Measurements from ENCODE around the gene SYTL3. TPM values are rescaled to one million over a fixed set of nuclear protein-coding genes. Genes with fewer than 3 reads are reported as not detected.

Gene SYTL3
- total RNA-seq, 4 donors from 2014 or later, result 2.4 to 6.4 (median 2.9) TPM

GRCh38 chr6:158756126-158756525 is 106.3 kb downstream of the SYTL3 start:
- H3K27ac ChIP-seq, result no peak overlapping the region
- H3K27me3 ChIP-seq, result no peaks in the 10 kb centered on the region
- H3K36me3 ChIP-seq, result no peaks in the 10 kb centered on the region
- WGBS, 2 donors (ENCODE audit: low coverage in 1 of 2), result 92 to 95% methylated on average over 4 to 9 of the region's 9 CpGs
- DNase-seq, result no peak
- intact Hi-C loops (cut with DNase I; ENCODE audit: low total_unique reads), result no loop called here
- H3K4me3 ChIP-seq, result no peak overlapping the region
- in situ Hi-C loops (cut with MboI; ENCODE audit: low pct_ligation_motif_present in 1 of 4, low pct_unique_long_range_greater_than_20kb in 1 of 4, low sequenced_read_pairs in 3 of 4), result no loop called here
- H3K9me3 ChIP-seq, result no peaks in the 10 kb centered on the region
- TF ChIP-seq EP300 (IDR thresholded peaks at IDR 0.05; ENCODE audit: low read depth) (no peak), CTCF (IDR thresholded peaks at IDR 0.05) (no peak), POLR2AphosphoS5 (IDR thresholded peaks at IDR 0.05) (no peak)
- H3K4me1 ChIP-seq, result peaks cover 0 to 14% (median 7%) of the 10 kb centered on the region in 4 donors

- 88% methylated on average over 21 of the region's 25 CpGs; no CpG with 5 or more reads in 1 of the 2 donors for WGBS, 2 donors (ENCODE audit: low coverage in 1 of 2)
- Histone ChIP-seq H3K9me3 (no peaks in the 10 kb centered on the region), H3K4me1 (peaks cover 0 to 7% (median 5%) of the 10 kb centered on the region in 4 donors), H3K27ac (no peak overlapping the region), H3K36me3 (no peaks in the 10 kb centered on the region), H3K27me3 (no peaks in the 10 kb centered on the region), H3K4me3 (no peak overlapping the region)
- in situ Hi-C loops (cut with MboI; ENCODE audit: low pct_ligation_motif_present in 1 of 4, low pct_unique_long_range_greater_than_20kb in 1 of 4, low sequenced_read_pairs in 3 of 4) (no loop called here), intact Hi-C loops (cut with DNase I; ENCODE audit: low total_unique reads) (no loop called here)
- no peak for TF ChIP-seq EP300 (IDR thresholded peaks at IDR 0.05; ENCODE audit: low read depth)
- no peak for TF ChIP-seq POLR2A (IDR thresholded peaks at IDR 0.05)
- no peak for TF ChIP-seq POLR2AphosphoS5 (IDR thresholded peaks at IDR 0.05)
- no peak for TF ChIP-seq CTCF (IDR thresholded peaks at IDR 0.05)
- no peak for DNase-seq
Observed at GRCh38 chr6:158756977-158757752, 107.3 kb downstream of the SYTL3 start.

- Histone ChIP-seq H3K27ac (no peak overlapping the region), H3K27me3 (no peaks in the 10 kb centered on the region), H3K4me1 (peaks cover 0 to 2% (median under 1%) of the 10 kb centered on the region in 4 donors), H3K36me3 (no peaks in the 10 kb centered on the region), H3K4me3 (no peak overlapping the region), H3K9me3 (no peaks in the 10 kb centered on the region)
- WGBS, 2 donors (ENCODE audit: low coverage in 1 of 2), result 92 to 100% methylated on average over 2 to 9 of the region's 9 CpGs
- intact Hi-C loops (cut with DNase I; ENCODE audit: low total_unique reads), result no loop called here
- no peak for DNase-seq
- in situ Hi-C loops (cut with MboI; ENCODE audit: low pct_ligation_motif_present in 1 of 4, low pct_unique_long_range_greater_than_20kb in 1 of 4, low sequenced_read_pairs in 3 of 4), result no loop called here
- TF ChIP-seq POLR2AphosphoS5 (IDR thresholded peaks at IDR 0.05), result no peak
Observed at GRCh38 chr6:158757753-158758090, 107.9 kb downstream of the SYTL3 start.

- H3K27ac ChIP-seq, result no peak overlapping the region
- H3K9me3 ChIP-seq, result no peaks in the 10 kb centered on the region
- intact Hi-C loops (cut with DNase I; ENCODE audit: low total_unique reads), result no loop called here
- in situ Hi-C loops (cut with MboI; ENCODE audit: low pct_ligation_motif_present in 1 of 4, low pct_unique_long_range_greater_than_20kb in 1 of 4, low sequenced_read_pairs in 3 of 4), result no loop called here
- H3K4me1 ChIP-seq, result no peaks in the 10 kb centered on the region
- no peak for DNase-seq
- no peaks in the 10 kb centered on the region for H3K36me3 ChIP-seq
- no peak overlapping the region for H3K4me3 ChIP-seq
- TF ChIP-seq EP300 (IDR thresholded peaks at IDR 0.05; ENCODE audit: low read depth) (no peak), POLR2AphosphoS5 (IDR thresholded peaks at IDR 0.05) (no peak), POLR2A (IDR thresholded peaks at IDR 0.05) (no peak), CTCF (IDR thresholded peaks at IDR 0.05) (no peak)
- no peaks in the 10 kb centered on the region for H3K27me3 ChIP-seq
- 75% methylated on average over 8 of the region's 9 CpGs; no CpG with 5 or more reads in 1 of the 2 donors for WGBS, 2 donors (ENCODE audit: low coverage in 1 of 2)
Observed at GRCh38 chr6:158758451-158758860, 108.6 kb downstream of the SYTL3 start.
